HG03520 (cell line): ENCODE results near the gene MSI1.
"Not testable (repeated sequence)": the region's sequence is repeated elsewhere in the genome, so short reads cannot be mapped to it uniquely, and the experiment has no call there.

Source experiments
- ATAC-seq: cut with Tn5 transposase; IDR thresholded peaks from one replicate; pipeline ENCODE4 v1.9.1; 2021; ENCODE audit warnings: mild to moderate bottlenecking, moderate library complexity; ENCODE audit not compliant: unreplicated experiment

MSI1 gene

GRCh38 chr12:120357104-120357503 is 11.9 kb downstream of the MSI1 start:
- no peak for ATAC-seq

GRCh38 chr12:120356567-120357030 is 12.4 kb downstream of the MSI1 start:
- no peak for ATAC-seq

- no peak for ATAC-seq
Observed at GRCh38 chr12:120353556-120354317, 15.2 kb downstream of the MSI1 start.

GRCh38 chr12:120353136-120353535 is 15.8 kb downstream of the MSI1 start:
- ATAC-seq = no peak

- ATAC-seq = no peak
Observed at GRCh38 chr12:120352117-120352516, 16.8 kb downstream of the MSI1 start.

- no peak for ATAC-seq
Observed at GRCh38 chr12:120350576-120351350, 18.2 kb downstream of the MSI1 start.

GRCh38 chr12:120347766-120348165 is 21.2 kb downstream of the MSI1 start:
- no peak for ATAC-seq

- no peak for ATAC-seq
Observed at GRCh38 chr12:120346681-120347080, 22.3 kb downstream of the MSI1 start.

- ATAC-seq = no peak
Observed at GRCh38 chr12:120346031-120346430, 22.9 kb downstream of the MSI1 start.

GRCh38 chr12:120343692-120344091 is 25.3 kb downstream of the MSI1 start:
- ATAC-seq = no peak

GRCh38 chr12:120343039-120343537 is 25.9 kb downstream of the MSI1 start:
- no peak for ATAC-seq

GRCh38 chr12:120342175-120343038 is 26.6 kb downstream of the MSI1 start:
- ATAC-seq = no peak

- no peak for ATAC-seq
Observed at GRCh38 chr12:120339256-120339655, 29.7 kb downstream of the MSI1 start.

- no peak for ATAC-seq
Observed at GRCh38 chr12:120337730-120338129, 31.2 kb downstream of the MSI1 start.

- ATAC-seq = not testable (repeated sequence)
Observed at GRCh38 chr12:120336392-120336791, 32.6 kb downstream of the MSI1 start.

GRCh38 chr12:120335447-120335846 is 33.5 kb downstream of the MSI1 start:
- not testable (repeated sequence) for ATAC-seq

- no peak for ATAC-seq
Observed at GRCh38 chr12:120332523-120332922, 36.4 kb downstream of the MSI1 start.

GRCh38 chr12:120332041-120332440 is 36.9 kb downstream of the MSI1 start:
- no peak for ATAC-seq

GRCh38 chr12:120331390-120331789 is 37.6 kb downstream of the MSI1 start:
- ATAC-seq = no peak

- no peak for ATAC-seq
Observed at GRCh38 chr12:120328228-120328627, 40.7 kb downstream of the MSI1 start.

- no peak for ATAC-seq
Observed at GRCh38 chr12:120327593-120327992, 41.4 kb downstream of the MSI1 start, which contains the start of gene PLA2G1B. PLA2G1B (minus strand) TSS chr12:120327779; CDS start chr12:120327753, 26 bp downstream.
